OCI-LY1 (cell line): ENCODE measurements around the gene CLCN5.

Experiments
- EZH2 ChIP-seq: fragments of 200-600 bp; sonication (generic), shearing (Covaris generic); IDR thresholded peaks from 2 replicates; pipeline ENCODE4 v1.8.0; 2017; ENCODE audit warnings: borderline replicate concordance, mixed run types, mild to moderate bottlenecking, antibody characterized with exemption, low read length, moderate library complexity, mixed read lengths
- TF ChIP-seq, protein P1 (sequence below): fragments of 200-600 bp; sonication (generic), shearing (Covaris generic); IDR thresholded peaks from 2 replicates; pipeline ENCODE4 v1.5.1; 2017; ENCODE audit warnings: mild to moderate bottlenecking, antibody characterized with exemption, low read length, moderate library complexity, mixed read lengths

DNA sequence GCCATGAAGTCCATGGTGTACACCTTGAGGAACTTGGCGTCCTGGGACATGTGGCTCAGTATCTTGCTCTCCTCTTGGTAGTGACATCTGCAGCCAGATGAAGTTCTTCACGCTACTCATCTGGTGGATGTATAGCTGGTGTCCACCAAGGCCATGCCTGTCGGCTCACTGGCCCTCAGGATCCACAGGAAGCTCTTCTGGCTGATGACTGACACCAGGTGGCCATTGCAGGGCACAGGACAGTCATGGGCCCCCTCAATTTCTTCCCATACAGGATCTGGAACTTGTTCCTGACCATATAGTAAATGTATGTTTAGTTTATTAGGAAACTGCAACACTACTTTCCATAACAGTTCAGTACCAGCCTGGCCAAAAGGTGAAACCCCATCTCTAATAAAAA lies 10.3 kb upstream of the CLCN5 start:
- TF ChIP-seq, protein P1, sequence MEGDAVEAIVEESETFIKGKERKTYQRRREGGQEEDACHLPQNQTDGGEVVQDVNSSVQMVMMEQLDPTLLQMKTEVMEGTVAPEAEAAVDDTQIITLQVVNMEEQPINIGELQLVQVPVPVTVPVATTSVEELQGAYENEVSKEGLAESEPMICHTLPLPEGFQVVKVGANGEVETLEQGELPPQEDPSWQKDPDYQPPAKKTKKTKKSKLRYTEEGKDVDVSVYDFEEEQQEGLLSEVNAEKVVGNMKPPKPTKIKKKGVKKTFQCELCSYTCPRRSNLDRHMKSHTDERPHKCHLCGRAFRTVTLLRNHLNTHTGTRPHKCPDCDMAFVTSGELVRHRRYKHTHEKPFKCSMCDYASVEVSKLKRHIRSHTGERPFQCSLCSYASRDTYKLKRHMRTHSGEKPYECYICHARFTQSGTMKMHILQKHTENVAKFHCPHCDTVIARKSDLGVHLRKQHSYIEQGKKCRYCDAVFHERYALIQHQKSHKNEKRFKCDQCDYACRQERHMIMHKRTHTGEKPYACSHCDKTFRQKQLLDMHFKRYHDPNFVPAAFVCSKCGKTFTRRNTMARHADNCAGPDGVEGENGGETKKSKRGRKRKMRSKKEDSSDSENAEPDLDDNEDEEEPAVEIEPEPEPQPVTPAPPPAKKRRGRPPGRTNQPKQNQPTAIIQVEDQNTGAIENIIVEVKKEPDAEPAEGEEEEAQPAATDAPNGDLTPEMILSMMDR: no peak
- TF ChIP-seq EZH2: no peak
